GM19372 (cell line): ENCODE results near the gene LRRC4.

Experiments
- ATAC-seq: cut with Tn5 transposase; IDR thresholded peaks from one replicate; pipeline ENCODE4 v1.9.1; 2021; ENCODE audit warnings: mild to moderate bottlenecking, low read depth, moderate library complexity; ENCODE audit not compliant: unreplicated experiment

LRRC4 gene

GRCh38 chr7:128032605-128033235, 1.5 kb upstream of the LRRC4 start:
- ATAC-seq = peak; percentile 2

GRCh38 chr7:128031901-128032604, 816 bp upstream of the LRRC4 start:
- peak; percentile 44 for ATAC-seq

- no peak for ATAC-seq
These were observed 979 bp downstream of the LRRC4 start for GRCh38 chr7:128030263-128030653.

GRCh38 chr7:128029405-128029995, 1.7 kb downstream of the LRRC4 start:
- ATAC-seq = no peak

GRCh38 chr7:128027485-128027980, 3.7 kb downstream of the LRRC4 start:
- ATAC-seq = no peak

GRCh38 chr7:128026551-128026950, 4.7 kb downstream of the LRRC4 start:
- no peak for ATAC-seq

GRCh38 chr7:128025819-128026218, 5.4 kb downstream of the LRRC4 start:
- no peak for ATAC-seq

- no peak for ATAC-seq
These were observed 5.9 kb downstream of the LRRC4 start for GRCh38 chr7:128025380-128025779.

GRCh38 chr7:128024151-128024550, 7.1 kb downstream of the LRRC4 start:
- ATAC-seq = no peak

- ATAC-seq = no peak
These were observed 8.4 kb downstream of the LRRC4 start for GRCh38 chr7:128022631-128023532.

- no peak for ATAC-seq
These were observed 9.9 kb downstream of the LRRC4 start for GRCh38 chr7:128021366-128021765.

GRCh38 chr7:128020159-128020558, 11.1 kb downstream of the LRRC4 start:
- no peak for ATAC-seq

GRCh38 chr7:128019288-128019687, 11.9 kb downstream of the LRRC4 start:
- no peak for ATAC-seq

- no peak for ATAC-seq
These were observed 13.1 kb downstream of the LRRC4 start for GRCh38 chr7:128017862-128018845.

- no peak for ATAC-seq
These were observed 13.8 kb downstream of the LRRC4 start for GRCh38 chr7:128017460-128017859.

GRCh38 chr7:128014811-128015210, 16.4 kb downstream of the LRRC4 start:
- no peak for ATAC-seq

- ATAC-seq = no peak
These were observed 20.0 kb downstream of the LRRC4 start for GRCh38 chr7:128011131-128011661.

GRCh38 chr7:128010391-128011127, 20.7 kb downstream of the LRRC4 start:
- no peak for ATAC-seq

GRCh38 chr7:128008744-128009143, 22.5 kb downstream of the LRRC4 start:
- no peak for ATAC-seq
